Measurements from ENCODE around the gene LYPD1.

DNA sequence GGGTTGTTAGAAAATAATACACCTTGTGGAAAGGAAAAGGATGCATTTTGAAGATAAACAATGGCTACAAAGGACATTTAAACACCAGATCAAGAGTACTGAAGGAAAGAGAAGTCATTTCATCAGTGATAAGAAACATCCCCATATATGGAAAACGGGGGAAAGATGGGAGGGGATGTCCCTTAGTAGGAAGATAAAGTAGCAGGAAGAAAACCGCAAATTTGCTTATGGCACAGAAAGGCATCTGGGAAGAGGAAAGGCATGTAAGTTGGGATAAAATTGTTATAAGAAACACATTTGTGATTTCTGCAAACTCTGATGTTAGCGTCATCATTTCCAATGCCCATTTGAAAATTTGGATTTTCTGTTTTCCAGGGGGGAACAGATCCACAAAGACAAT lies 10.5 kb upstream of the LYPD1 start:
- TF ChIP-seq POLR2AphosphoS5 (IDR thresholded peaks at IDR 0.05; ENCODE audit: low read depth) = no peak
- TF ChIP-seq, protein P1, sequence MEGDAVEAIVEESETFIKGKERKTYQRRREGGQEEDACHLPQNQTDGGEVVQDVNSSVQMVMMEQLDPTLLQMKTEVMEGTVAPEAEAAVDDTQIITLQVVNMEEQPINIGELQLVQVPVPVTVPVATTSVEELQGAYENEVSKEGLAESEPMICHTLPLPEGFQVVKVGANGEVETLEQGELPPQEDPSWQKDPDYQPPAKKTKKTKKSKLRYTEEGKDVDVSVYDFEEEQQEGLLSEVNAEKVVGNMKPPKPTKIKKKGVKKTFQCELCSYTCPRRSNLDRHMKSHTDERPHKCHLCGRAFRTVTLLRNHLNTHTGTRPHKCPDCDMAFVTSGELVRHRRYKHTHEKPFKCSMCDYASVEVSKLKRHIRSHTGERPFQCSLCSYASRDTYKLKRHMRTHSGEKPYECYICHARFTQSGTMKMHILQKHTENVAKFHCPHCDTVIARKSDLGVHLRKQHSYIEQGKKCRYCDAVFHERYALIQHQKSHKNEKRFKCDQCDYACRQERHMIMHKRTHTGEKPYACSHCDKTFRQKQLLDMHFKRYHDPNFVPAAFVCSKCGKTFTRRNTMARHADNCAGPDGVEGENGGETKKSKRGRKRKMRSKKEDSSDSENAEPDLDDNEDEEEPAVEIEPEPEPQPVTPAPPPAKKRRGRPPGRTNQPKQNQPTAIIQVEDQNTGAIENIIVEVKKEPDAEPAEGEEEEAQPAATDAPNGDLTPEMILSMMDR (conservative IDR thresholded peaks at IDR 0.05; ENCODE audit: low read depth in 2 of 2) = no peak
- TF ChIP-seq EZH2phosphoT487 (IDR thresholded peaks at IDR 0.05; ENCODE audit: unreplicated experiment) = no peak
- no peak for TF ChIP-seq EZH2 (IDR thresholded peaks at IDR 0.05; ENCODE audit: low read depth, unreplicated experiment)
- TF ChIP-seq JUNB (IDR thresholded peaks at IDR 0.05; ENCODE audit: unreplicated experiment) = no peak
- TF ChIP-seq CREB1 (CRISPR knock-in tag; IDR thresholded peaks at IDR 0.05; ENCODE audit: low read depth) = no peak
- TF ChIP-seq, protein P2, sequence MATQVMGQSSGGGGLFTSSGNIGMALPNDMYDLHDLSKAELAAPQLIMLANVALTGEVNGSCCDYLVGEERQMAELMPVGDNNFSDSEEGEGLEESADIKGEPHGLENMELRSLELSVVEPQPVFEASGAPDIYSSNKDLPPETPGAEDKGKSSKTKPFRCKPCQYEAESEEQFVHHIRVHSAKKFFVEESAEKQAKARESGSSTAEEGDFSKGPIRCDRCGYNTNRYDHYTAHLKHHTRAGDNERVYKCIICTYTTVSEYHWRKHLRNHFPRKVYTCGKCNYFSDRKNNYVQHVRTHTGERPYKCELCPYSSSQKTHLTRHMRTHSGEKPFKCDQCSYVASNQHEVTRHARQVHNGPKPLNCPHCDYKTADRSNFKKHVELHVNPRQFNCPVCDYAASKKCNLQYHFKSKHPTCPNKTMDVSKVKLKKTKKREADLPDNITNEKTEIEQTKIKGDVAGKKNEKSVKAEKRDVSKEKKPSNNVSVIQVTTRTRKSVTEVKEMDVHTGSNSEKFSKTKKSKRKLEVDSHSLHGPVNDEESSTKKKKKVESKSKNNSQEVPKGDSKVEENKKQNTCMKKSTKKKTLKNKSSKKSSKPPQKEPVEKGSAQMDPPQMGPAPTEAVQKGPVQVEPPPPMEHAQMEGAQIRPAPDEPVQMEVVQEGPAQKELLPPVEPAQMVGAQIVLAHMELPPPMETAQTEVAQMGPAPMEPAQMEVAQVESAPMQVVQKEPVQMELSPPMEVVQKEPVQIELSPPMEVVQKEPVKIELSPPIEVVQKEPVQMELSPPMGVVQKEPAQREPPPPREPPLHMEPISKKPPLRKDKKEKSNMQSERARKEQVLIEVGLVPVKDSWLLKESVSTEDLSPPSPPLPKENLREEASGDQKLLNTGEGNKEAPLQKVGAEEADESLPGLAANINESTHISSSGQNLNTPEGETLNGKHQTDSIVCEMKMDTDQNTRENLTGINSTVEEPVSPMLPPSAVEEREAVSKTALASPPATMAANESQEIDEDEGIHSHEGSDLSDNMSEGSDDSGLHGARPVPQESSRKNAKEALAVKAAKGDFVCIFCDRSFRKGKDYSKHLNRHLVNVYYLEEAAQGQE (IDR thresholded peaks at IDR 0.05; ENCODE audit: unreplicated experiment) = no peak
- TF ChIP-seq ZNF114 (CRISPR knock-in tag; IDR thresholded peaks at IDR 0.05) = no peak
- TF ChIP-seq ZNF331 (CRISPR knock-in tag; IDR thresholded peaks at IDR 0.05; ENCODE audit: low read depth) = no peak
- TF ChIP-seq STAT1 (IDR thresholded peaks at IDR 0.05; ENCODE audit: unreplicated experiment) = no peak
- TF ChIP-seq, protein P3, sequence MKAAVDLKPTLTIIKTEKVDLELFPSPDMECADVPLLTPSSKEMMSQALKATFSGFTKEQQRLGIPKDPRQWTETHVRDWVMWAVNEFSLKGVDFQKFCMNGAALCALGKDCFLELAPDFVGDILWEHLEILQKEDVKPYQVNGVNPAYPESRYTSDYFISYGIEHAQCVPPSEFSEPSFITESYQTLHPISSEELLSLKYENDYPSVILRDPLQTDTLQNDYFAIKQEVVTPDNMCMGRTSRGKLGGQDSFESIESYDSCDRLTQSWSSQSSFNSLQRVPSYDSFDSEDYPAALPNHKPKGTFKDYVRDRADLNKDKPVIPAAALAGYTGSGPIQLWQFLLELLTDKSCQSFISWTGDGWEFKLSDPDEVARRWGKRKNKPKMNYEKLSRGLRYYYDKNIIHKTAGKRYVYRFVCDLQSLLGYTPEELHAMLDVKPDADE (IDR thresholded peaks at IDR 0.05) = no peak
- no peak for TF ChIP-seq NANOG (IDR thresholded peaks at IDR 0.05; ENCODE audit: borderline replicate concordance)
- TF ChIP-seq, protein P4, sequence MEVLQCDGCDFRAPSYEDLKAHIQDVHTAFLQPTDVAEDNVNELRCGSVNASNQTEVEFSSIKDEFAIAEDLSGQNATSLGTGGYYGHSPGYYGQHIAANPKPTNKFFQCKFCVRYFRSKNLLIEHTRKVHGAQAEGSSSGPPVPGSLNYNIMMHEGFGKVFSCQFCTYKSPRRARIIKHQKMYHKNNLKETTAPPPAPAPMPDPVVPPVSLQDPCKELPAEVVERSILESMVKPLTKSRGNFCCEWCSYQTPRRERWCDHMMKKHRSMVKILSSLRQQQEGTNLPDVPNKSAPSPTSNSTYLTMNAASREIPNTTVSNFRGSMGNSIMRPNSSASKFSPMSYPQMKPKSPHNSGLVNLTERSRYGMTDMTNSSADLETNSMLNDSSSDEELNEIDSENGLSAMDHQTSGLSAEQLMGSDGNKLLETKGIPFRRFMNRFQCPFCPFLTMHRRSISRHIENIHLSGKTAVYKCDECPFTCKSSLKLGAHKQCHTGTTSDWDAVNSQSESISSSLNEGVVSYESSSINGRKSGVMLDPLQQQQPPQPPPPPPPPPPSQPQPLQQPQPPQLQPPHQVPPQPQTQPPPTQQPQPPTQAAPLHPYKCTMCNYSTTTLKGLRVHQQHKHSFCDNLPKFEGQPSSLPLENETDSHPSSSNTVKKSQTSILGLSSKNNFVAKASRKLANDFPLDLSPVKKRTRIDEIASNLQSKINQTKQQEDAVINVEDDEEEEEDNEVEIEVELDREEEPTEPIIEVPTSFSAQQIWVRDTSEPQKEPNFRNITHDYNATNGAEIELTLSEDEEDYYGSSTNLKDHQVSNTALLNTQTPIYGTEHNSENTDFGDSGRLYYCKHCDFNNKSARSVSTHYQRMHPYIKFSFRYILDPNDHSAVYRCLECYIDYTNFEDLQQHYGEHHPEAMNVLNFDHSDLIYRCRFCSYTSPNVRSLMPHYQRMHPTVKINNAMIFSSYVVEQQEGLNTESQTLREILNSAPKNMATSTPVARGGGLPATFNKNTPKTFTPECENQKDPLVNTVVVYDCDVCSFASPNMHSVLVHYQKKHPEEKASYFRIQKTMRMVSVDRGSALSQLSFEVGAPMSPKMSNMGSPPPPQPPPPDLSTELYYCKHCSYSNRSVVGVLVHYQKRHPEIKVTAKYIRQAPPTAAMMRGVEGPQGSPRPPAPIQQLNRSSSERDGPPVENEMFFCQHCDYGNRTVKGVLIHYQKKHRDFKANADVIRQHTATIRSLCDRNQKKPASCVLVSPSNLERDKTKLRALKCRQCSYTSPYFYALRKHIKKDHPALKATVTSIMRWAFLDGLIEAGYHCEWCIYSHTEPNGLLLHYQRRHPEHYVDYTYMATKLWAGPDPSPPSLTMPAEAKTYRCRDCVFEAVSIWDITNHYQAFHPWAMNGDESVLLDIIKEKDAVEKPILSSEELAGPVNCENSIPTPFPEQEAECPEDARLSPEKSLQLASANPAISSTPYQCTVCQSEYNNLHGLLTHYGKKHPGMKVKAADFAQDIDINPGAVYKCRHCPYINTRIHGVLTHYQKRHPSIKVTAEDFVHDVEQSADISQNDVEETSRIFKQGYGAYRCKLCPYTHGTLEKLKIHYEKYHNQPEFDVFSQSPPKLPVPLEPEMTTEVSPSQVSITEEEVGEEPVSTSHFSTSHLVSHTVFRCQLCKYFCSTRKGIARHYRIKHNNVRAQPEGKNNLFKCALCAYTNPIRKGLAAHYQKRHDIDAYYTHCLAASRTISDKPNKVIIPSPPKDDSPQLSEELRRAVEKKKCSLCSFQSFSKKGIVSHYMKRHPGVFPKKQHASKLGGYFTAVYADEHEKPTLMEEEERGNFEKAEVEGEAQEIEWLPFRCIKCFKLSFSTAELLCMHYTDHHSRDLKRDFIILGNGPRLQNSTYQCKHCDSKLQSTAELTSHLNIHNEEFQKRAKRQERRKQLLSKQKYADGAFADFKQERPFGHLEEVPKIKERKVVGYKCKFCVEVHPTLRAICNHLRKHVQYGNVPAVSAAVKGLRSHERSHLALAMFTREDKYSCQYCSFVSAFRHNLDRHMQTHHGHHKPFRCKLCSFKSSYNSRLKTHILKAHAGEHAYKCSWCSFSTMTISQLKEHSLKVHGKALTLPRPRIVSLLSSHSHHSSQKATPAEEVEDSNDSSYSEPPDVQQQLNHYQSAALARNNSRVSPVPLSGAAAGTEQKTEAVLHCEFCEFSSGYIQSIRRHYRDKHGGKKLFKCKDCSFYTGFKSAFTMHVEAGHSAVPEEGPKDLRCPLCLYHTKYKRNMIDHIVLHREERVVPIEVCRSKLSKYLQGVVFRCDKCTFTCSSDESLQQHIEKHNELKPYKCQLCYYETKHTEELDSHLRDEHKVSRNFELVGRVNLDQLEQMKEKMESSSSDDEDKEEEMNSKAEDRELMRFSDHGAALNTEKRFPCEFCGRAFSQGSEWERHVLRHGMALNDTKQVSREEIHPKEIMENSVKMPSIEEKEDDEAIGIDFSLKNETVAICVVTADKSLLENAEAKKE (CRISPR knock-in tag; IDR thresholded peaks at IDR 0.05) = no peak
